HL-60 (cell line): ENCODE results near the gene OGA.

Source experiments
- GABPA ChIP-seq: IDR thresholded peaks from 2 replicates; pipeline ENCODE4 v1.6.1; 2012; ENCODE audit warnings: low read depth
- POLR2AphosphoS5 ChIP-seq: IDR thresholded peaks from 2 replicates; pipeline ENCODE4 v1.6.1; 2012; ENCODE audit warnings: low read depth
- SPI1 ChIP-seq: IDR thresholded peaks from 2 replicates; pipeline ENCODE4 v1.6.1; 2012; ENCODE audit warnings: low read depth, mild to moderate bottlenecking, borderline replicate concordance
- TF ChIP-seq, protein P1 (sequence below): IDR thresholded peaks from one replicate; pipeline ENCODE4 v1.5.1; 2011; ENCODE audit warnings: low read length, control low read depth, inconsistent platforms; ENCODE audit not compliant: insufficient read depth
- TF ChIP-seq, protein P2 (sequence below): IDR thresholded peaks from 2 replicates; pipeline ENCODE4 v1.6.1; 2012; ENCODE audit warnings: low read depth; ENCODE audit not compliant: insufficient replicate concordance

DNA sequence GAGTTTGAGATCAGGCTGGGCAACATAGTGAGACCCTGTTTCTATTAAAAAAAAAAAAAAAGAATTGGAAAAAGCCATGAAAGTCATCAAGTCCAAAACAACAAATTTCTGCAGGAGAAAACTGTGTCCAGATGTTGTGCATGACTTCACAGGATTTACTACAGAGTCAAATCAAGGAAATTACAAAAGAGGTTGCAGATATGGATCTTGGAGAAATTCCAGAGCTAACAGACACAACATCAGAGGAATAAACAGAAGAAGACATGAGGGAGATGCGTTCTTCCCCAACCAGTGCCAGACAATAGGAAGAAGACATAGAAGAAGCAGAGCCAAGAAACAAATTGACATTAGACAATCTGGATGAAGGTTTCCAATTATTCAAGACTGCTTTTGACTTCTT is 49.7 kb upstream of the OGA start:
- TF ChIP-seq, protein P1, sequence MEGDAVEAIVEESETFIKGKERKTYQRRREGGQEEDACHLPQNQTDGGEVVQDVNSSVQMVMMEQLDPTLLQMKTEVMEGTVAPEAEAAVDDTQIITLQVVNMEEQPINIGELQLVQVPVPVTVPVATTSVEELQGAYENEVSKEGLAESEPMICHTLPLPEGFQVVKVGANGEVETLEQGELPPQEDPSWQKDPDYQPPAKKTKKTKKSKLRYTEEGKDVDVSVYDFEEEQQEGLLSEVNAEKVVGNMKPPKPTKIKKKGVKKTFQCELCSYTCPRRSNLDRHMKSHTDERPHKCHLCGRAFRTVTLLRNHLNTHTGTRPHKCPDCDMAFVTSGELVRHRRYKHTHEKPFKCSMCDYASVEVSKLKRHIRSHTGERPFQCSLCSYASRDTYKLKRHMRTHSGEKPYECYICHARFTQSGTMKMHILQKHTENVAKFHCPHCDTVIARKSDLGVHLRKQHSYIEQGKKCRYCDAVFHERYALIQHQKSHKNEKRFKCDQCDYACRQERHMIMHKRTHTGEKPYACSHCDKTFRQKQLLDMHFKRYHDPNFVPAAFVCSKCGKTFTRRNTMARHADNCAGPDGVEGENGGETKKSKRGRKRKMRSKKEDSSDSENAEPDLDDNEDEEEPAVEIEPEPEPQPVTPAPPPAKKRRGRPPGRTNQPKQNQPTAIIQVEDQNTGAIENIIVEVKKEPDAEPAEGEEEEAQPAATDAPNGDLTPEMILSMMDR: no peak
- TF ChIP-seq GABPA (no peak), POLR2AphosphoS5 (no peak), SPI1 (no peak)
- TF ChIP-seq, protein P2, sequence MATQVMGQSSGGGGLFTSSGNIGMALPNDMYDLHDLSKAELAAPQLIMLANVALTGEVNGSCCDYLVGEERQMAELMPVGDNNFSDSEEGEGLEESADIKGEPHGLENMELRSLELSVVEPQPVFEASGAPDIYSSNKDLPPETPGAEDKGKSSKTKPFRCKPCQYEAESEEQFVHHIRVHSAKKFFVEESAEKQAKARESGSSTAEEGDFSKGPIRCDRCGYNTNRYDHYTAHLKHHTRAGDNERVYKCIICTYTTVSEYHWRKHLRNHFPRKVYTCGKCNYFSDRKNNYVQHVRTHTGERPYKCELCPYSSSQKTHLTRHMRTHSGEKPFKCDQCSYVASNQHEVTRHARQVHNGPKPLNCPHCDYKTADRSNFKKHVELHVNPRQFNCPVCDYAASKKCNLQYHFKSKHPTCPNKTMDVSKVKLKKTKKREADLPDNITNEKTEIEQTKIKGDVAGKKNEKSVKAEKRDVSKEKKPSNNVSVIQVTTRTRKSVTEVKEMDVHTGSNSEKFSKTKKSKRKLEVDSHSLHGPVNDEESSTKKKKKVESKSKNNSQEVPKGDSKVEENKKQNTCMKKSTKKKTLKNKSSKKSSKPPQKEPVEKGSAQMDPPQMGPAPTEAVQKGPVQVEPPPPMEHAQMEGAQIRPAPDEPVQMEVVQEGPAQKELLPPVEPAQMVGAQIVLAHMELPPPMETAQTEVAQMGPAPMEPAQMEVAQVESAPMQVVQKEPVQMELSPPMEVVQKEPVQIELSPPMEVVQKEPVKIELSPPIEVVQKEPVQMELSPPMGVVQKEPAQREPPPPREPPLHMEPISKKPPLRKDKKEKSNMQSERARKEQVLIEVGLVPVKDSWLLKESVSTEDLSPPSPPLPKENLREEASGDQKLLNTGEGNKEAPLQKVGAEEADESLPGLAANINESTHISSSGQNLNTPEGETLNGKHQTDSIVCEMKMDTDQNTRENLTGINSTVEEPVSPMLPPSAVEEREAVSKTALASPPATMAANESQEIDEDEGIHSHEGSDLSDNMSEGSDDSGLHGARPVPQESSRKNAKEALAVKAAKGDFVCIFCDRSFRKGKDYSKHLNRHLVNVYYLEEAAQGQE: no peak
